GM23248 (cell line): ENCODE results near the gene B3GNT2. TPM values are rescaled to one million over a fixed set of nuclear protein-coding genes. Genes with fewer than 3 reads are reported as not detected.

Experiments
- DNase-seq: peaks from one replicate; pipeline ENCODE4 v3.0.0-alpha.2; 2015
- H2AFZ ChIP-seq: fragments of 200-600 bp; sonication (generic); 2 replicates; pipeline ENCODE4 v1.6.1; 2016; ENCODE audit warnings: antibody characterized with exemption
- H3F3A ChIP-seq: fragments of 200-600 bp; sonication (generic); 2 replicates; pipeline ENCODE4 v1.6.1; 2016; ENCODE audit warnings: mild to moderate bottlenecking, antibody characterized with exemption, mixed run types; ENCODE audit not compliant: insufficient read depth
- H3K27ac ChIP-seq: fragments of 200-600 bp; sonication (generic); 2 replicates; pipeline ENCODE4 v1.5.1; 2016; ENCODE audit warnings: mild to moderate bottlenecking
- H3K27me3 ChIP-seq: fragments of 200-600 bp; sonication (generic); replicated peaks from 2 replicates; pipeline ENCODE4 v1.6.1; 2016; ENCODE audit warnings: mild to moderate bottlenecking; ENCODE audit not compliant: insufficient read depth
- H3K36me3 ChIP-seq: fragments of 200-600 bp; sonication (generic); 2 replicates; pipeline ENCODE4 v1.6.1; 2016; ENCODE audit warnings: low read depth, mild to moderate bottlenecking
- H3K4me1 ChIP-seq: fragments of 200-600 bp; sonication (generic); 2 replicates; pipeline ENCODE4 v1.6.1; 2016; ENCODE audit warnings: mild to moderate bottlenecking; ENCODE audit not compliant: insufficient read depth
- H3K4me2 ChIP-seq: fragments of 200-600 bp; sonication (generic); one replicate; pipeline ENCODE4 v1.6.1; 2016; ENCODE audit warnings: mild to moderate bottlenecking; ENCODE audit not compliant: unreplicated experiment
- H3K4me3 ChIP-seq: fragments of 200-600 bp; sonication (generic); 2 replicates; pipeline ENCODE4 v1.5.1; 2016; ENCODE audit warnings: mild to moderate bottlenecking
- H3K79me2 ChIP-seq: fragments of 200-600 bp; sonication (generic); 2 replicates; pipeline ENCODE4 v1.6.1; 2016; ENCODE audit warnings: mild to moderate bottlenecking; ENCODE audit not compliant: insufficient read depth
- H3K9ac ChIP-seq: fragments of 200-600 bp; sonication (generic); 2 replicates; pipeline ENCODE4 v1.6.1; 2016; ENCODE audit warnings: mild to moderate bottlenecking
- H3K9me2 ChIP-seq: fragments of 200-600 bp; sonication (generic); 2 replicates; pipeline ENCODE4 v1.6.1; 2016; ENCODE audit warnings: mixed run types, mild to moderate bottlenecking, moderate library complexity; ENCODE audit not compliant: insufficient read depth
- H3K9me3 ChIP-seq: fragments of 200-600 bp; sonication (generic); one replicate; pipeline ENCODE4 v1.6.1; 2017; ENCODE audit warnings: low read depth
- H4K20me1 ChIP-seq: fragments of 200-600 bp; sonication (generic); 2 replicates; pipeline ENCODE4 v1.6.0; 2016; ENCODE audit not compliant: insufficient read depth
- EZH2 ChIP-seq: fragments of 200-600 bp; sonication (generic); IDR thresholded peaks from 2 replicates; pipeline ENCODE4 v1.6.1; 2018; ENCODE audit warnings: antibody characterized with exemption, mild to moderate bottlenecking; ENCODE audit not compliant: insufficient read depth, poor library complexity, severe bottlenecking
- EZH2phosphoT487 ChIP-seq: fragments of 200-600 bp; sonication (generic); IDR thresholded peaks from 2 replicates; pipeline ENCODE4 v1.6.1; 2018; ENCODE audit warnings: antibody characterized with exemption, moderate library complexity, mild to moderate bottlenecking, low read depth; ENCODE audit not compliant: insufficient read depth
- WGBS, 2 experiments: methylation state at CpG; one replicate each; pipeline ENCODE4 v1.1.6; 2015 to 2017; ENCODE audit warnings: low lambda C conversion rate in 2 of 2, low coverage in 1 of 2; ENCODE audit errors: missing lambda C conversion rate in 2 of 2; 5-methylcytosine and 5-hydroxymethylcytosine counted together
- in situ Hi-C: fragments of 300-500 bp; cut with MboI; formaldehyde crosslinking; loops from 2 replicates; pipeline ENCODE4 v1.15.0; 2020
- polyA plus RNA-seq: library from polyadenylated mRNA; unstranded; fragments of >200 nt; fragmentation: Nextera tagmentation; extraction: Ambion mirVana; gene quantifications from 2 replicates; pipeline ENCODE4 v1.2.1, GENCODE V29; 2016
- total RNA-seq: library from RNA; depleted of rRNA; stranded (reverse); fragments of >200 nt; shearing (Covaris generic); gene quantifications from 2 replicates; pipeline ENCODE4 v1.2.3, GENCODE V29; 2014

The B3GNT2 gene
- total and polyA plus RNA-seq, 2 experiments from 2014 or later = 11.0 to 14.2 TPM

- Histone ChIP-seq H3K9me3 (no peaks in the 10 kb centered on the region), H3K9ac (no peak overlapping the region), H3K4me1 (peaks cover 18% of the 10 kb centered on the region; the same call in 1 of the 2 replicates), H3F3A (peaks cover 17% of the 10 kb centered on the region; the same call in 1 of the 2 replicates), H2AFZ (no peak overlapping the region), H3K79me2 (peaks cover 97% of the 10 kb centered on the region), H3K27ac (no peak overlapping the region), H3K4me3 (no peak overlapping the region), H3K4me2 (no peak overlapping the region), H3K36me3 (no peaks in the 10 kb centered on the region), H3K27me3 (no peaks in the 10 kb centered on the region), H4K20me1 (no peaks in the 10 kb centered on the region), H3K9me2 (no peaks in the 10 kb centered on the region)
- in situ Hi-C loops = no loop called here
- DNase-seq = no peak
- no peak for TF ChIP-seq EZH2
- no peak for TF ChIP-seq EZH2phosphoT487
- 91 to 97% methylated on average over 3 of the region's 3 CpGs for WGBS, 2 experiments
Measured at GRCh38 chr2:62200868-62201267, 5.0 kb downstream of the B3GNT2 start.

GRCh38 chr2:62201307-62201706, 5.4 kb downstream of the B3GNT2 start:
- H3K27ac ChIP-seq = no peak overlapping the region
- no peak overlapping the region for H2AFZ ChIP-seq
- TF ChIP-seq EZH2 (no peak), EZH2phosphoT487 (no peak)
- H4K20me1 ChIP-seq = no peaks in the 10 kb centered on the region
- 54 to 64% methylated on average over 2 of the region's 2 CpGs for WGBS, 2 experiments
- in situ Hi-C loops = no loop called here
- H3K79me2 ChIP-seq = peaks cover 100% of the 10 kb centered on the region
- H3K36me3 ChIP-seq = no peaks in the 10 kb centered on the region
- no peak overlapping the region for H3K4me2 ChIP-seq
- peak; percentile 42 for DNase-seq
- no peaks in the 10 kb centered on the region for H3K9me2 ChIP-seq
- H3F3A ChIP-seq = peaks cover 17% of the 10 kb centered on the region; the same call in 1 of the 2 replicates
- no peaks in the 10 kb centered on the region for H3K9me3 ChIP-seq
- H3K4me3 ChIP-seq = no peak overlapping the region
- peaks cover 18% of the 10 kb centered on the region; the same call in 1 of the 2 replicates for H3K4me1 ChIP-seq
- H3K27me3 ChIP-seq = no peaks in the 10 kb centered on the region
- H3K9ac ChIP-seq = no peak overlapping the region

- DNase-seq = no peak
- Histone ChIP-seq H3K9me3 (no peaks in the 10 kb centered on the region), H3K4me1 (peaks cover 18% of the 10 kb centered on the region; the same call in 1 of the 2 replicates), H3F3A (peaks cover 17% of the 10 kb centered on the region; the same call in 1 of the 2 replicates), H3K4me3 (no peak overlapping the region), H3K36me3 (no peaks in the 10 kb centered on the region), H2AFZ (no peak overlapping the region), H3K9ac (no peak overlapping the region), H3K79me2 (peaks cover 100% of the 10 kb centered on the region), H3K27ac (no peak overlapping the region), H3K9me2 (no peaks in the 10 kb centered on the region), H4K20me1 (no peaks in the 10 kb centered on the region), H3K4me2 (no peak overlapping the region), H3K27me3 (no peaks in the 10 kb centered on the region)
- WGBS, 2 experiments = 98 to 99% methylated on average over 9 of the region's 9 CpGs
- TF ChIP-seq EZH2 = no peak
- no peak for TF ChIP-seq EZH2phosphoT487
- in situ Hi-C loops = no loop called here
Measured at GRCh38 chr2:62202019-62202722, 6.3 kb downstream of the B3GNT2 start.

GRCh38 chr2:62202729-62203128, 6.8 kb downstream of the B3GNT2 start:
- H3K4me3 ChIP-seq = no peak overlapping the region
- H4K20me1 ChIP-seq = no peaks in the 10 kb centered on the region
- WGBS, 2 experiments = 88 to 100% methylated on average over 1 of the region's 1 CpG
- H3K27me3 ChIP-seq = no peaks in the 10 kb centered on the region
- H3F3A ChIP-seq = peaks cover 17% of the 10 kb centered on the region; the same call in 1 of the 2 replicates
- no peak for DNase-seq
- TF ChIP-seq EZH2 = no peak
- TF ChIP-seq EZH2phosphoT487 = no peak
- no peak overlapping the region for H3K4me2 ChIP-seq
- H3K9ac ChIP-seq = no peak overlapping the region
- in situ Hi-C loops = no loop called here
- H3K79me2 ChIP-seq = peaks cover 100% of the 10 kb centered on the region
- H3K27ac ChIP-seq = no peak overlapping the region
- H3K9me2 ChIP-seq = no peaks in the 10 kb centered on the region
- peaks cover 17% of the 10 kb centered on the region; the same call in 1 of the 2 replicates for H3K4me1 ChIP-seq
- H2AFZ ChIP-seq = no peak overlapping the region
- H3K9me3 ChIP-seq = no peaks in the 10 kb centered on the region
- no peaks in the 10 kb centered on the region for H3K36me3 ChIP-seq
